WTC11 (cell line): ENCODE results near the gene RBM44. TPM values are rescaled to one million over a fixed set of nuclear protein-coding genes. Genes with fewer than 3 reads are reported as not detected.

Experiments used
- ATAC-seq: fragments of 200-7000 bp; cut with Tn5 transposase; 2 replicates; pipeline ENCODE4 v1.10.0; 2021; ENCODE audit warnings: mild to moderate bottlenecking, moderate library complexity
- CTCF ChIA-PET: fragments of 300-600 bp; sonication (Branson Sonifier 250); formaldehyde crosslinking; loops from one replicate; lab custom pipeline; 2021; ENCODE audit warnings: antibody characterized with exemption; lab: Charles Lee
- POLR2A ChIA-PET: fragments of 350-600 bp; sonication (Branson Sonifier 250); formaldehyde crosslinking; loops from one replicate; lab custom pipeline; 2021; ENCODE audit warnings: antibody characterized with exemption; lab: Charles Lee
- DNase-seq: peaks from one replicate; pipeline ENCODE4 v3.0.0; 2021; ENCODE audit warnings: low spot score
- H3K27ac Mint-ChIP-seq: 2 replicates; pipeline ENCODE4 v1.8.0; 2021; ENCODE audit warnings: mixed read lengths
- H3K27me3 Mint-ChIP-seq: 2 replicates; pipeline ENCODE4 v1.8.0; 2021; ENCODE audit warnings: low read depth, mild to moderate bottlenecking, moderate library complexity, mixed read lengths
- H3K36me3 Mint-ChIP-seq: 2 replicates; pipeline ENCODE4 v1.8.0; 2021; ENCODE audit warnings: mixed read lengths
- H3K4me1 Mint-ChIP-seq: 2 replicates; pipeline ENCODE4 v1.8.0; 2022; ENCODE audit warnings: mixed read lengths
- H3K4me3 Mint-ChIP-seq: 2 replicates; pipeline ENCODE4 v1.8.0; 2021; ENCODE audit warnings: mild to moderate bottlenecking, moderate library complexity, mixed read lengths
- H3K9me3 Mint-ChIP-seq: 2 replicates; pipeline ENCODE4 v1.8.0; 2021; ENCODE audit warnings: mixed read lengths
- ATF2 ChIP-seq: sonication (generic); formaldehyde crosslinking; IDR thresholded peaks from 2 replicates; pipeline ENCODE4 v1.8.1; 2022; ENCODE audit warnings: low read depth, missing genetic modification reagents, borderline replicate concordance
- CREM ChIP-seq: sonication (generic); formaldehyde crosslinking; IDR thresholded peaks from 2 replicates; pipeline ENCODE4 v1.8.1; 2022; ENCODE audit warnings: mild to moderate bottlenecking, missing genetic modification reagents, moderate library complexity
- CTCF ChIP-seq: fragments of 200-600 bp; IDR thresholded peaks from 2 replicates; pipeline ENCODE4 v1.8.0; 2022; ENCODE audit warnings: antibody characterized with exemption
- ETV6 ChIP-seq: sonication (generic); formaldehyde crosslinking; IDR thresholded peaks from 2 replicates; pipeline ENCODE4 v1.8.1; 2022; ENCODE audit warnings: mild to moderate bottlenecking, missing genetic modification reagents
- FOXK1 ChIP-seq: sonication (generic); formaldehyde crosslinking; IDR thresholded peaks from 2 replicates; pipeline ENCODE4 v1.8.0; 2022; ENCODE audit warnings: mild to moderate bottlenecking, moderate library complexity, missing genetic modification reagents
- GABPB1 ChIP-seq: sonication (generic); formaldehyde crosslinking; IDR thresholded peaks from 2 replicates; pipeline ENCODE4 v1.8.1; 2023; ENCODE audit warnings: mild to moderate bottlenecking, missing genetic modification reagents
- GRHL2 ChIP-seq: fragments of 250-450 bp; sonication (Bioruptor Pico); IDR thresholded peaks from 2 replicates; pipeline ENCODE4 v1.8.0; 2022; ENCODE audit warnings: mild to moderate bottlenecking, moderate library complexity; ENCODE audit not compliant: insufficient replicate concordance, severe bottlenecking
- HMGA2 ChIP-seq: fragments of 250-450 bp; sonication (Bioruptor Pico); IDR thresholded peaks from 2 replicates; pipeline ENCODE4 v1.4.0; 2021; ENCODE audit warnings: mild to moderate bottlenecking, moderate library complexity
- JAZF1 ChIP-seq: fragments of 250-450 bp; sonication (Bioruptor Pico); IDR thresholded peaks from 2 replicates; pipeline ENCODE4 v1.9.0; 2021; ENCODE audit warnings: moderate library complexity, mild to moderate bottlenecking, inconsistent platforms
- MAX ChIP-seq: sonication (generic); formaldehyde crosslinking; IDR thresholded peaks from 2 replicates; pipeline ENCODE4 v1.8.0; 2022; ENCODE audit warnings: mild to moderate bottlenecking, missing genetic modification reagents
- MLX ChIP-seq: sonication (generic); formaldehyde crosslinking; IDR thresholded peaks from 2 replicates; pipeline ENCODE4 v1.8.1; 2023; ENCODE audit warnings: mild to moderate bottlenecking, missing genetic modification reagents, moderate library complexity
- NFATC4 ChIP-seq: fragments of 250-450 bp; sonication (Bioruptor Pico); IDR thresholded peaks from 2 replicates; pipeline ENCODE4 v1.9.0; 2021; ENCODE audit warnings: mild to moderate bottlenecking
- NFYB ChIP-seq: sonication (generic); formaldehyde crosslinking; conservative IDR thresholded peaks from 2 replicates; pipeline ENCODE4 v1.8.0; 2022; ENCODE audit warnings: low read depth, missing genetic modification reagents
- NR2C2 ChIP-seq: sonication (generic); formaldehyde crosslinking; IDR thresholded peaks from 2 replicates; pipeline ENCODE4 v1.8.0; 2022; ENCODE audit warnings: mild to moderate bottlenecking, missing genetic modification reagents
- TEAD1 ChIP-seq: sonication (generic); formaldehyde crosslinking; IDR thresholded peaks from 2 replicates; pipeline ENCODE4 v1.8.0; 2022; ENCODE audit warnings: mild to moderate bottlenecking, missing genetic modification reagents
- TEAD4 ChIP-seq: sonication (generic); formaldehyde crosslinking; IDR thresholded peaks from 2 replicates; pipeline ENCODE4 v1.8.0; 2022; ENCODE audit warnings: mild to moderate bottlenecking, missing genetic modification reagents
- ZNF232 ChIP-seq: sonication (generic); formaldehyde crosslinking; IDR thresholded peaks from 2 replicates; pipeline ENCODE4 v1.8.0; 2022; ENCODE audit warnings: mild to moderate bottlenecking, missing genetic modification reagents
- ZNF416 ChIP-seq: fragments of 250-450 bp; sonication (Bioruptor Pico); IDR thresholded peaks from 2 replicates; pipeline ENCODE4 v1.9.0; 2021; ENCODE audit warnings: mild to moderate bottlenecking, inconsistent platforms
- ZNF671 ChIP-seq: fragments of 250-450 bp; sonication (Bioruptor Pico); IDR thresholded peaks from 2 replicates; pipeline ENCODE4 v1.8.0; 2021; ENCODE audit warnings: mild to moderate bottlenecking
- total RNA-seq: library from RNA; stranded (reverse); gene quantifications from 3 replicates; pipeline ENCODE4 v1.2.3, GENCODE V29; 2021
- TF ChIP-seq, protein P1 (sequence below): sonication (generic); formaldehyde crosslinking; IDR thresholded peaks from 2 replicates; pipeline ENCODE4 v1.8.0; 2023; ENCODE audit warnings: missing genetic modification reagents
- TF ChIP-seq, protein P2 (sequence below): fragments of 250-450 bp; sonication (Bioruptor Pico); IDR thresholded peaks from 2 replicates; pipeline ENCODE4 v1.8.0; 2021; ENCODE audit warnings: mild to moderate bottlenecking
- TF ChIP-seq, protein P3 (sequence below): sonication (generic); formaldehyde crosslinking; IDR thresholded peaks from 2 replicates; pipeline ENCODE4 v1.8.0; 2022; ENCODE audit warnings: mild to moderate bottlenecking, missing genetic modification reagents
- TF ChIP-seq, protein P4 (sequence below): sonication (generic); formaldehyde crosslinking; IDR thresholded peaks from 2 replicates; pipeline ENCODE4 v1.8.1; 2023; ENCODE audit warnings: mild to moderate bottlenecking, missing genetic modification reagents, moderate library complexity

RBM44 gene
- total RNA-seq, 1 experiment from 2014 or later, result 1.3 TPM

DNA sequence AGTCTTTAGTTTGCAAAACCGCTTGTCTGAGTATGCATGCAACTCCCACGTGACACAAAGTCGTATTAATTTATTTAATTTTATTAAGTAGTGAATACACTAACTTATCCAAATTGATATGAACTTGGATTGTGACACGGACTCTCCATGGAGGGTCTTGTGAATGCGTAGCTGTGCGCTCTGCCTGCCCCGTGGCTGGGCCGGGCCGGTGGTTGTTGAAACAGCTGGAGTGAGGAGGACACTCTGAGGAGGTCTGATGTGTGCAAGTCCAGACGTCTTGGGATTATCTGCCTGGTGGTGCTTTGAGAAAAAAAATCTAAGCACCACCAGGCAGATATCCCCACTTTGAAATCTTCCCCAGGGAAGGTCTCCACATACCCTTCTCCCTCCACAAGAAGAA, 41.0 kb upstream of the RBM44 start:
- no peak for ATAC-seq
- Mint-ChIP-seq H3K27me3 (no peaks in the 10 kb centered on the region), H3K9me3 (no peaks in the 10 kb centered on the region), H3K4me3 (no peak overlapping the region), H3K27ac (no peak overlapping the region), H3K36me3 (peaks cover 75% of the 10 kb centered on the region), H3K4me1 (no peaks in the 10 kb centered on the region)
- POLR2A ChIA-PET, result no interaction called here
- TF ChIP-seq NFYB (CRISPR knock-in tag) (no peak), ZNF416 (CRISPR knock-in tag) (no peak)
- TF ChIP-seq, protein P1, sequence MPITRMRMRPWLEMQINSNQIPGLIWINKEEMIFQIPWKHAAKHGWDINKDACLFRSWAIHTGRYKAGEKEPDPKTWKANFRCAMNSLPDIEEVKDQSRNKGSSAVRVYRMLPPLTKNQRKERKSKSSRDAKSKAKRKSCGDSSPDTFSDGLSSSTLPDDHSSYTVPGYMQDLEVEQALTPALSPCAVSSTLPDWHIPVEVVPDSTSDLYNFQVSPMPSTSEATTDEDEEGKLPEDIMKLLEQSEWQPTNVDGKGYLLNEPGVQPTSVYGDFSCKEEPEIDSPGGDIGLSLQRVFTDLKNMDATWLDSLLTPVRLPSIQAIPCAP (CRISPR knock-in tag), result no peak
- CTCF ChIA-PET, result interaction anchor here (1.7 to 2.9 kb wide), 2 partner anchors 13 to 17 kb away, joined by 4 to 10 read pairs; no protein-coding TSS in a partner anchor
- no peak for DNase-seq

DNA sequence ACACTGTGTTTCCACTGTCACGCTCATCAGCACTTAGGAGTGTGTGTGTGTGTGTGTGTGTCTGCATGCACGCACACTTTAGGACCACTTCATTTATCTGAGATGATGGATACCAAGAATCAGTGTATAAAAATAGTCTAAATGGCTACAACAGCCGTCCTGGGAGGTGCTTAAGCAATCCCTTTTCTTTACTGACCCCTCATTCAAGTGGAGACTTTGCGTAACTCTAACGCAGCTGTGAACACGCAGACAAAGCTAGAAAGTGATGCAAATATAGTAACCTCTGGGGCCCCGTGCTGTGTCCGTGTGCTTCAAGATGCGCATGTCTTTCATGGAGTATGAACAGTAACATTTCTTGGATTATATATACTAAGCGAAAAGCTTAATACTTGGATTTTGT, 40.4 kb upstream of the RBM44 start:
- TF ChIP-seq NFATC4 (CRISPR knock-in tag) (no peak), GRHL2 (CRISPR knock-in tag) (no peak), FOXK1 (CRISPR knock-in tag) (no peak), TEAD4 (CRISPR knock-in tag) (no peak), HMGA2 (CRISPR knock-in tag) (no peak), ZNF671 (no peak), ZNF232 (CRISPR knock-in tag) (no peak), TEAD1 (CRISPR knock-in tag) (no peak), GABPB1 (CRISPR knock-in tag) (no peak), MLX (no peak), ATF2 (CRISPR knock-in tag) (no peak), CREM (CRISPR knock-in tag) (no peak), JAZF1 (no peak), CTCF (no peak), MAX (CRISPR knock-in tag) (no peak), NR2C2 (no peak), ETV6 (CRISPR knock-in tag) (no peak)
- TF ChIP-seq, protein P2, sequence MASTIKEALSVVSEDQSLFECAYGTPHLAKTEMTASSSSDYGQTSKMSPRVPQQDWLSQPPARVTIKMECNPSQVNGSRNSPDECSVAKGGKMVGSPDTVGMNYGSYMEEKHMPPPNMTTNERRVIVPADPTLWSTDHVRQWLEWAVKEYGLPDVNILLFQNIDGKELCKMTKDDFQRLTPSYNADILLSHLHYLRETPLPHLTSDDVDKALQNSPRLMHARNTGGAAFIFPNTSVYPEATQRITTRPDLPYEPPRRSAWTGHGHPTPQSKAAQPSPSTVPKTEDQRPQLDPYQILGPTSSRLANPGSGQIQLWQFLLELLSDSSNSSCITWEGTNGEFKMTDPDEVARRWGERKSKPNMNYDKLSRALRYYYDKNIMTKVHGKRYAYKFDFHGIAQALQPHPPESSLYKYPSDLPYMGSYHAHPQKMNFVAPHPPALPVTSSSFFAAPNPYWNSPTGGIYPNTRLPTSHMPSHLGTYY (CRISPR knock-in tag), result no peak
- TF ChIP-seq, protein P3, sequence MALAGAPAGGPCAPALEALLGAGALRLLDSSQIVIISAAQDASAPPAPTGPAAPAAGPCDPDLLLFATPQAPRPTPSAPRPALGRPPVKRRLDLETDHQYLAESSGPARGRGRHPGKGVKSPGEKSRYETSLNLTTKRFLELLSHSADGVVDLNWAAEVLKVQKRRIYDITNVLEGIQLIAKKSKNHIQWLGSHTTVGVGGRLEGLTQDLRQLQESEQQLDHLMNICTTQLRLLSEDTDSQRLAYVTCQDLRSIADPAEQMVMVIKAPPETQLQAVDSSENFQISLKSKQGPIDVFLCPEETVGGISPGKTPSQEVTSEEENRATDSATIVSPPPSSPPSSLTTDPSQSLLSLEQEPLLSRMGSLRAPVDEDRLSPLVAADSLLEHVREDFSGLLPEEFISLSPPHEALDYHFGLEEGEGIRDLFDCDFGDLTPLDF (CRISPR knock-in tag), result no peak
- TF ChIP-seq, protein P4, sequence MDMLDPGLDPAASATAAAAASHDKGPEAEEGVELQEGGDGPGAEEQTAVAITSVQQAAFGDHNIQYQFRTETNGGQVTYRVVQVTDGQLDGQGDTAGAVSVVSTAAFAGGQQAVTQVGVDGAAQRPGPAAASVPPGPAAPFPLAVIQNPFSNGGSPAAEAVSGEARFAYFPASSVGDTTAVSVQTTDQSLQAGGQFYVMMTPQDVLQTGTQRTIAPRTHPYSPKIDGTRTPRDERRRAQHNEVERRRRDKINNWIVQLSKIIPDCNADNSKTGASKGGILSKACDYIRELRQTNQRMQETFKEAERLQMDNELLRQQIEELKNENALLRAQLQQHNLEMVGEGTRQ, result no peak
- Mint-ChIP-seq H3K9me3 (no peaks in the 10 kb centered on the region), H3K4me3 (no peak overlapping the region), H3K36me3 (peaks cover 75% of the 10 kb centered on the region), H3K4me1 (no peaks in the 10 kb centered on the region), H3K27me3 (no peaks in the 10 kb centered on the region), H3K27ac (no peak overlapping the region)
- CTCF ChIA-PET, result interaction anchor here (1.7 to 2.9 kb wide), 2 partner anchors 13 to 17 kb away, joined by 4 to 10 read pairs; no protein-coding TSS in a partner anchor
- DNase-seq (no peak), ATAC-seq (no peak)
- POLR2A ChIA-PET, result no interaction called here
